HEK293T (cell line): ENCODE results near the gene LMTK3.

Experiments
- BHLHE40 ChIP-seq: fragments of 450-650 bp; IDR thresholded peaks from 2 replicates; pipeline ENCODE4 v1.6.1; 2016; ENCODE audit warnings: mild to moderate bottlenecking, moderate library complexity, borderline replicate concordance
- FOXA1 ChIP-seq: fragments of 450-650 bp; IDR thresholded peaks from 2 replicates; pipeline ENCODE4 v1.6.1; 2016; ENCODE audit warnings: mild to moderate bottlenecking
- HDGF ChIP-seq: fragments of 450-650 bp; IDR thresholded peaks from 2 replicates; pipeline ENCODE4 v1.6.1; 2017; ENCODE audit warnings: antibody characterized with exemption, borderline replicate concordance
- NFRKB ChIP-seq: fragments of 450-650 bp; IDR thresholded peaks from 2 replicates; pipeline ENCODE4 v1.6.1; 2016; ENCODE audit warnings: mild to moderate bottlenecking, moderate library complexity
- SP1 ChIP-seq: fragments of 450-650 bp; IDR thresholded peaks from 2 replicates; pipeline ENCODE4 v1.6.1; 2017

DNA sequence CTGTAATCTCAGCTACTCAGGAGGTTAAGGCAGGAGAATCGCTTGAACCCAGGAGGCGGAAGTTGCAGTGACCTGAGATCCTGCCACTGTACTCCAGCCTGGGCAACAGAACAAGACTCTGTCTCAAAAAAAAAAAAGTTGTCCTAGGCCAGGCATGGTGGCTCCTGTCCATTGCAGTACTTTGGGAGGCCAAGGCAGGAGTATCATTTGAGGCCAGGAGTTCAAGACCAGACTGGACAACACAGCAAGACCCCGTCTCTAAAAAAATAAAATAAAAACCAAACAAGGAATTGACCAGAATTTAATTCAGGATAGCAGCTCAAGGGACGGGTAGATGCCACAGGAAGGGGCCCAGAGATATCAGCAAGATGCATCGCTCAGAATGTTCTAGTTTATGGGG, 45.2 kb upstream of the LMTK3 start:
- TF ChIP-seq FOXA1, result no peak
- no peak for TF ChIP-seq BHLHE40
- no peak for TF ChIP-seq SP1
- TF ChIP-seq NFRKB, result no peak
- TF ChIP-seq HDGF, result no peak
